ENCODE results near the gene CARNS1.

CARNS1 gene

GRCh38 chr11:67441731-67442351, 26.4 kb downstream of the CARNS1 start:
- Histone ChIP-seq H3K4me1 (no peaks in the 10 kb centered on the region), H3K4me3 (ENCODE audit: low read depth, low read length) (no peak overlapping the region), H3K9me3 (no peaks in the 10 kb centered on the region), H3K27me3 (no peaks in the 10 kb centered on the region), H3K36me3 (peaks cover 3% of the 10 kb centered on the region; the same call in 1 of the 2 replicates)
- TF ChIP-seq, protein P1, sequence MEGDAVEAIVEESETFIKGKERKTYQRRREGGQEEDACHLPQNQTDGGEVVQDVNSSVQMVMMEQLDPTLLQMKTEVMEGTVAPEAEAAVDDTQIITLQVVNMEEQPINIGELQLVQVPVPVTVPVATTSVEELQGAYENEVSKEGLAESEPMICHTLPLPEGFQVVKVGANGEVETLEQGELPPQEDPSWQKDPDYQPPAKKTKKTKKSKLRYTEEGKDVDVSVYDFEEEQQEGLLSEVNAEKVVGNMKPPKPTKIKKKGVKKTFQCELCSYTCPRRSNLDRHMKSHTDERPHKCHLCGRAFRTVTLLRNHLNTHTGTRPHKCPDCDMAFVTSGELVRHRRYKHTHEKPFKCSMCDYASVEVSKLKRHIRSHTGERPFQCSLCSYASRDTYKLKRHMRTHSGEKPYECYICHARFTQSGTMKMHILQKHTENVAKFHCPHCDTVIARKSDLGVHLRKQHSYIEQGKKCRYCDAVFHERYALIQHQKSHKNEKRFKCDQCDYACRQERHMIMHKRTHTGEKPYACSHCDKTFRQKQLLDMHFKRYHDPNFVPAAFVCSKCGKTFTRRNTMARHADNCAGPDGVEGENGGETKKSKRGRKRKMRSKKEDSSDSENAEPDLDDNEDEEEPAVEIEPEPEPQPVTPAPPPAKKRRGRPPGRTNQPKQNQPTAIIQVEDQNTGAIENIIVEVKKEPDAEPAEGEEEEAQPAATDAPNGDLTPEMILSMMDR (IDR thresholded peaks at IDR 0.05; ENCODE audit: low read depth, low read length): no peak
- DNase-seq: no peak

DNA sequence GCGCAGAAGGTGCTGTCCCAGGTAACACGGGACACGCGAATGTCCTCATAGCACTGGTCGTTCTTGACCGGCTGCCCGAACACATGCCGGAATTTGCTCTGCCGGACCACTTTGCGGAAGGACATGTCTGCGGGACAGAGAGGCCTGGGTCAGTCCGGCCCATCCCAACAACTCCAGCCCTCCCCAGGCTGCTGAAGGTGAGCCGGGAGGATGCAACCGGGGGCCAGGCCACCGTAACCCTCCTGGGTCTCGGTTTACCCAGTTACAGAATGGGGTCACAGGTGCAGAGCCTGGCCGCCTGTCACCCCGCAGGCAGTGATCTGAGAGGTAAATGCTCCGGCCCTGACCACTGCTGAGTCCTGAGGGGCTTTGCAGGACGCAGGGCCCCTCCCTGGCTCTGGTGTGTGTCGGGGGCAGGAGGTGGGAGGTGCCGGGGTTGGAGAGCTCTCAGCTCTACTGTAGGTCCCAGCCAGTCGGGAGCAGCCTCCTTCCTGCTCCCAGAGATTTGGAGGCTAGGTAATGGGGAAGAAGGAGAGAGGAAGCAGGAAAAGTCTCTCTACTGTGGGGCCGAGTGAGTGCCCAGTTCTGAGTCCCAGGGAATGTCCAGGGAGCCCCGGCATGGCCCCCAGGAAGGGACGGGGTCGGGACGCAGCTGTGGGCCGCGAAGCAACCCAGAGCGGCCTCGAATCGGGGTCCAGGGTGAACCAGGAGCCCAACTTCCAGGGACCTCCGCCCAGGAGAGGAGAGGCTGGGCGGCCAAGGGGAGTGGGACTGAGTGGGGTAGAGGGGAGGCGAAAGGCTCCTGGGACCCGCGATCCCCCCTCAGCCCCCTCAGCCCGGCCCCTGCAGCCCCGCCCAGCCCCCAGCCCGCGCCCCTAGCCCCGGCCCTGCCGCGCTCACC, 27.3 kb downstream of the CARNS1 start:
- H3K4me1 ChIP-seq: no peaks in the 10 kb centered on the region
- no peaks in the 10 kb centered on the region for H3K9me3 ChIP-seq
- H3K27me3 ChIP-seq: no peaks in the 10 kb centered on the region
- TF ChIP-seq, protein P1 (IDR thresholded peaks at IDR 0.05; ENCODE audit: low read depth, low read length): no peak
- no peak for DNase-seq
- H3K4me3 ChIP-seq (ENCODE audit: low read depth, low read length): peak overlapping the region; percentile 76
- H3K36me3 ChIP-seq: 0 out of 2 replicates have a peak, but pooled peaks cover 3% of the 10 kb centered on the region

DNA sequence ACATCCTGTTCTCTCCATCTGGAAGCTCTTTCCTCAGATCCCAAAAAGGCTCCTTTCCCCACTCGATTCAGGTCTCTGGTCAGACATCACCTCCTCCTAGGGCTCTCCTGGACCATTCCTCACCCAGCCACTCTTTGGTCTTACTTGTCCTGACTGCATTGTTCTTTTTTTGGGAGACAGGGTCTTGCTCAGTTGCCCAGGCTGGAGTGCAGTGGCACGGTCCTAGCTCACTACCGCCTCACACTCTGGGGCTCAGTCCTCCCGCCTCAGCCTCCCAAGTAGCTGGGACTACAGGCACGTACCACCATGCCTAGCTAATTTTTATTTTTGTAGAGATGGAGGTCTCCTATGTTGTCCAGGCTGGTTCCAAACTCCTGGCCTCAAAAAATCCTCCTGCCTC, 30.0 kb downstream of the CARNS1 start:
- Histone ChIP-seq H3K27me3 (no peaks in the 10 kb centered on the region), H3K9me3 (no peaks in the 10 kb centered on the region), H3K4me3 (ENCODE audit: low read depth, low read length) (no peak overlapping the region), H3K4me1 (no peaks in the 10 kb centered on the region), H3K36me3 (0 out of 2 replicates have a peak, but pooled peaks cover 3% of the 10 kb centered on the region)
- no peak for DNase-seq
- TF ChIP-seq, protein P1 (IDR thresholded peaks at IDR 0.05; ENCODE audit: low read depth, low read length): no peak

DNA sequence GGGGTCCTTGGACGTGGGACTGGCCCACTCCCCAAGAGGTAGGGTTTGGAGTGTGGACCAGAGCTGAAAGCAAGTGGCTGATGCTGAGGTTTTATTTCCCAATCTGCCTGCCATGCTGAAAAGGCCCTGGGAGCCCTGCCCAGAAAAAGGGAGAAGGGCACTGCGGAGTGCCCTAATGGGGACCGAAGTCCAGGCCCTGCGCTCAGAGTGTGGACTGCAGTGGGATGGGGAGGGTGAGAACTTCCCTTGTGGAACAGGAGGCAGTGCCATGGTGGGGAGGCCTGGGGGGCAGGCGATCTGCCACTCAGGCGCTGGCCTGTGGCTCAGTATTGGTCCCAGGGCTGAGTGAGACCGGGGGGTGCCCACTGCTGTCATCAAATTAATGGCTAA, 32.7 kb downstream of the CARNS1 start:
- TF ChIP-seq, protein P1 (IDR thresholded peaks at IDR 0.05; ENCODE audit: low read depth, low read length): no peak
- no peaks in the 10 kb centered on the region for H3K9me3 ChIP-seq

DNA sequence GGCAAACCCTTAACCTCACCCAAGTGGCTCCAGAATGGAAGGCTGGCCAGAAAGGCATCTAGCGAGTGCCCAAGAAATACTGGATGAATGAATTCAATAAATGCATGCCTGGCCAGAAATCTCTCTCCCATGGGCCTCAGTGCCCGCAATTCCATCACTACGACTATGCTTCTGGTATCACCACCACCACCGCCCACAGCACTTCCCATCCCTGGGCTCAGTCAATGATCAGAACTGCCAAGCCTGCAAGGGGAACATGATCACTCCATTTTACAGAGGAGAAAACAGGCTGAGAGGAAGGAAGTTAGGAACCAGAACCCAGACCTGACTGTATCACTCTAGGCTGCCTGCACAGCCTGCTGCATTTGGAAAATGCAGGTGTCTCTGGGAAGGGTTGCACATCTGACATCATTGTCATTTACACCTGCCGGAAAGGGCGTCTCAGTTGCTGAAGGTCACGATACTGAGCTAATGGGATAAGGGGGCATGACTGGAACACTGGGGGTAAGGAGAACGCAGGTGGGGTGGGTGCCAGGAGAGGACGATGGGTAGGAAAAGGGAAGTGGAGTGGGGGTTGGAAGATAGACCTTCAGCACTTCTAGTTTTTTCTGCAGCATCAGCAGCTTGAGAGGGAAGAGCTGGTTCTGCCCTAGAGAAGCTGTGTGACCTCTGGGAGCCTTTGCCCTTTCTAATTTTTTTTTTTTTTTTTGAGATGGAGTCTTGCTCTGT, 33.8 kb downstream of the CARNS1 start:
- H3K36me3 ChIP-seq: no peaks in the 10 kb centered on the region
- TF ChIP-seq, protein P1 (IDR thresholded peaks at IDR 0.05; ENCODE audit: low read depth, low read length): no peak
- H3K27me3 ChIP-seq: no peaks in the 10 kb centered on the region
- H3K9me3 ChIP-seq: no peaks in the 10 kb centered on the region
- DNase-seq: no peak
- no peak overlapping the region for H3K4me3 ChIP-seq (ENCODE audit: low read depth, low read length)
- no peaks in the 10 kb centered on the region for H3K4me1 ChIP-seq

More for the DNA sequence above, 32.7 kb downstream of the CARNS1 start:
- Histone ChIP-seq H3K4me3 (ENCODE audit: low read depth, low read length) (no peak overlapping the region), H3K4me1 (no peaks in the 10 kb centered on the region), H3K36me3 (no peaks in the 10 kb centered on the region), H3K27me3 (no peaks in the 10 kb centered on the region)
- no peak for DNase-seq

Data from BE2C (cell line).